OCI-LY1 (cell line): ENCODE data around the gene TRPV2.

Source experiments
- H2AFZ ChIP-seq: fragments of 200-600 bp; sonication (generic), shearing (Covaris generic); 2 replicates; pipeline ENCODE4 v1.6.0; 2014; ENCODE audit warnings: antibody characterized with exemption, mild to moderate bottlenecking, low read length
- H3F3A ChIP-seq: fragments of 200-600 bp; sonication (generic), shearing (Covaris generic); 2 replicates; pipeline ENCODE4 v1.6.0; 2014; ENCODE audit warnings: mild to moderate bottlenecking, antibody characterized with exemption, low read length, moderate library complexity; ENCODE audit not compliant: insufficient read depth
- H3K27ac ChIP-seq: fragments of 200-600 bp; sonication (generic); 2 replicates; pipeline ENCODE4 v1.5.1; 2014; ENCODE audit warnings: low read length, mixed run types, mild to moderate bottlenecking, low read depth; ENCODE audit not compliant: poor library complexity, severe bottlenecking
- H3K27me3 ChIP-seq: fragments of 200-600 bp; sonication (generic); 2 replicates; pipeline ENCODE4 v1.6.0; 2014; ENCODE audit warnings: antibody characterized with exemption, mild to moderate bottlenecking, low read length, moderate library complexity; ENCODE audit not compliant: insufficient read depth
- H3K36me3 ChIP-seq: fragments of 200-600 bp; sonication (generic); 2 replicates; pipeline ENCODE4 v1.6.1; 2014; ENCODE audit warnings: mild to moderate bottlenecking, antibody characterized with exemption, low read length, moderate library complexity, mixed read lengths; ENCODE audit not compliant: insufficient read depth
- H3K4me1 ChIP-seq: fragments of 200-600 bp; sonication (generic); 2 replicates; pipeline ENCODE4 v1.5.1; 2014; ENCODE audit warnings: mild to moderate bottlenecking, low read length, moderate library complexity; ENCODE audit not compliant: insufficient read depth, severe bottlenecking
- H3K4me2 ChIP-seq: fragments of 200-600 bp; sonication (generic), shearing (Covaris generic); 2 replicates; pipeline ENCODE4 v1.6.1; 2014; ENCODE audit warnings: low read length
- H3K4me3 ChIP-seq: fragments of 200-600 bp; sonication (generic); 2 replicates; pipeline ENCODE4 v1.5.1; 2014; ENCODE audit warnings: low read length, low read depth, mild to moderate bottlenecking, mixed read lengths; ENCODE audit not compliant: poor library complexity, severe bottlenecking
- H3K79me2 ChIP-seq: fragments of 200-600 bp; shearing (Covaris generic); 2 replicates; pipeline ENCODE4 v1.6.1; 2016; ENCODE audit warnings: mixed run types, low read length, mixed read lengths; ENCODE audit not compliant: insufficient read depth
- H3K9ac ChIP-seq: fragments of 200-600 bp; sonication (generic), shearing (Covaris generic); 2 replicates; pipeline ENCODE4 v1.6.1; 2014; ENCODE audit warnings: mild to moderate bottlenecking, low read length, mixed read lengths
- H3K9me2 ChIP-seq: fragments of 200-600 bp; sonication (generic), shearing (Covaris generic); 2 replicates; pipeline ENCODE4 v1.6.1; 2014; ENCODE audit warnings: low read depth, mild to moderate bottlenecking, low read length, mixed read lengths
- H3K9me3 ChIP-seq: fragments of 200-600 bp; shearing (Covaris generic); 2 replicates; pipeline ENCODE4 v1.6.1; 2014; ENCODE audit warnings: low read length, mixed read lengths
- H4K20me1 ChIP-seq: fragments of 200-600 bp; sonication (generic), shearing (Covaris generic); 2 replicates; pipeline ENCODE4 v1.6.0; 2016; ENCODE audit warnings: mild to moderate bottlenecking, low read length; ENCODE audit not compliant: insufficient read depth
- CTCF ChIP-seq: fragments of 200-600 bp; sonication (generic), shearing (Covaris generic); IDR thresholded peaks from 2 replicates; pipeline ENCODE4 v1.5.1; 2017; ENCODE audit warnings: mild to moderate bottlenecking, antibody characterized with exemption, low read length, moderate library complexity, mixed read lengths
- EZH2 ChIP-seq: fragments of 200-600 bp; sonication (generic), shearing (Covaris generic); IDR thresholded peaks from 2 replicates; pipeline ENCODE4 v1.8.0; 2017; ENCODE audit warnings: borderline replicate concordance, mixed run types, mild to moderate bottlenecking, antibody characterized with exemption, low read length, moderate library complexity, mixed read lengths

The TRPV2 gene

DNA sequence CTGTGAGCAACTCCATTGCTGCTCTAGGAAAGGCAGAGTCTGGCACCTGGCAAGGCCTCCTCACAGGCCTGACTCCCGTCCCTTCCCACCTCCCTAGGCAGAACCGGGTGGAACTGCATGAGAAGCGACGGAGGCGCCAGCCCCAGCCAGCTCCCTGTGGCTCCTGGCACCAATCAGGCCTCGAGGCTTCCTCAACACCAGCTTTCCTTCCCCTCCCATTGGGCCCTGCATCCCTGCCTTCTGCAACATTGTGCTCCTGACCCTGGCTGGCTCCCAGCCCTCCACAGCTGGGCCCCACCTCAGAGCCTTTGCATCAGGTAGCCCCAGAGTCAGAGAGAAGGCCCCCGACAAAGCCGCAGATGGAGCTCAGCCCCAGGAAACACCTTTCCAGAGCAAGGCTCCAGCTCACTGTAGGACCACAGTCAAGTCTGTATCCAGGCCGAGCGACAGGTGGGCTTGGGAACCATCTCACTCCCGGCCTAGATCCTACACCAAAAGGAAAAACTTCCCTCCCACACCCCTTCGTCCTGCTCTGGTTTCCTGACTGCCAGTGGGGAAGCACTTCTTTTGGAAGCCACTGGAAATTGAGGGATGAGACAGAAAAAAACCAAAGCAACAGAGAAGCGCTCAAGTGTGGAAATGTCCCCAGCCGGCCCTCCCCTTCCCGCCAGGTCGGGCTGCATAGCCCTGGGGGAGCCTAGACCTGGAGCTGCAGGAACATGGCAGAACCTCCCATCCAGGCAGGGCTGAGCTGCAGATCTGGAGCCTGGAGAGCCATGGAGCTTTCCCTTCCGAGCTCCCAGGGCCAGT, 45.6 kb downstream of the TRPV2 start:
- peaks cover 13% of the 10 kb centered on the region; the same call in 1 of the 2 replicates for H3K36me3 ChIP-seq
- no peak overlapping the region for H3K4me3 ChIP-seq
- no peaks in the 10 kb centered on the region for H3F3A ChIP-seq
- H3K79me2 ChIP-seq: no peaks in the 10 kb centered on the region
- H3K4me2 ChIP-seq: no peak overlapping the region
- H3K27ac ChIP-seq: no peak overlapping the region
- no peak overlapping the region for H3K9ac ChIP-seq
- no peak overlapping the region for H2AFZ ChIP-seq
- TF ChIP-seq CTCF (no peak), EZH2 (no peak)
- H3K9me3 ChIP-seq: no peaks in the 10 kb centered on the region
- H3K4me1 ChIP-seq: no peaks in the 10 kb centered on the region
- no peaks in the 10 kb centered on the region for H3K9me2 ChIP-seq
- H3K27me3 ChIP-seq: no peaks in the 10 kb centered on the region
- H4K20me1 ChIP-seq: no peaks in the 10 kb centered on the region

- H3K27me3 ChIP-seq: no peaks in the 10 kb centered on the region
- H3K36me3 ChIP-seq: peaks cover 13% of the 10 kb centered on the region; the same call in 1 of the 2 replicates
- no peaks in the 10 kb centered on the region for H4K20me1 ChIP-seq
- no peaks in the 10 kb centered on the region for H3F3A ChIP-seq
- TF ChIP-seq CTCF (no peak), EZH2 (no peak)
- H3K9me2 ChIP-seq: no peaks in the 10 kb centered on the region
- no peak overlapping the region for H3K4me2 ChIP-seq
- H2AFZ ChIP-seq: no peak overlapping the region
- H3K9ac ChIP-seq: no peak overlapping the region
- no peaks in the 10 kb centered on the region for H3K79me2 ChIP-seq
- no peak overlapping the region for H3K27ac ChIP-seq
- no peaks in the 10 kb centered on the region for H3K9me3 ChIP-seq
- H3K4me1 ChIP-seq: no peaks in the 10 kb centered on the region
- H3K4me3 ChIP-seq: no peak overlapping the region
These were observed 46.2 kb downstream of the TRPV2 start for GRCh38 chr17:16461606-16461866.

- Histone ChIP-seq H2AFZ (no peak overlapping the region), H3K4me3 (no peak overlapping the region), H3K4me2 (no peak overlapping the region), H3F3A (no peaks in the 10 kb centered on the region), H3K36me3 (peaks cover 13% of the 10 kb centered on the region; the same call in 1 of the 2 replicates), H3K9me3 (no peaks in the 10 kb centered on the region), H4K20me1 (no peaks in the 10 kb centered on the region), H3K79me2 (no peaks in the 10 kb centered on the region), H3K9me2 (no peaks in the 10 kb centered on the region), H3K9ac (no peak overlapping the region), H3K27me3 (no peaks in the 10 kb centered on the region), H3K27ac (no peak overlapping the region), H3K4me1 (no peaks in the 10 kb centered on the region)
- no peak for TF ChIP-seq EZH2
- no peak for TF ChIP-seq CTCF
These were observed 46.9 kb downstream of the TRPV2 start for GRCh38 chr17:16462070-16462864.
